ENCODE data around the gene TSNAXIP1.

DNA sequence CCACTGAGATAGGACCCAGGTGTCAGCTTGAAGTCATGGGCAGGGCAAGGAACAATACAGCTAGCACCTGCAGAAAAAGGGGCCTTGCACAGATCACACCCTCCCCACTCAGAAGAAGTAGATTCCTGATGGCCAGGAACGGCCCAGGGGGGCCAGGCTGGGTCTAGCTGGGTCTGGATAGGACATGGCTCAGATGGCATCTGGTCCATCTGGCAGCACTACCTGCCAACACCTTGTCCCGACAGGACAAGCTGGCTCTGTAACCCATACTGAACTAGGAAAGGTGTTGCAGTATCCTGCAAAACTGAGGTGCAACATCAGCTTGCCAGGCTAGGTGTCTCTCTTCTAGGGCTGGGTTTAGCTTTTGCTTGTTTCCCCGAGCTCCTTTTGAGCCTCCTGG, 48.7 kb upstream of the TSNAXIP1 start:
- no peak for TF ChIP-seq SRF (IDR thresholded peaks at IDR 0.05; ENCODE audit: low read depth)
- no peak for TF ChIP-seq POLR2A (IDR thresholded peaks at IDR 0.05; ENCODE audit: borderline replicate concordance, extremely low read depth, insufficient read depth, insufficient read length)
- TF ChIP-seq, protein P1, sequence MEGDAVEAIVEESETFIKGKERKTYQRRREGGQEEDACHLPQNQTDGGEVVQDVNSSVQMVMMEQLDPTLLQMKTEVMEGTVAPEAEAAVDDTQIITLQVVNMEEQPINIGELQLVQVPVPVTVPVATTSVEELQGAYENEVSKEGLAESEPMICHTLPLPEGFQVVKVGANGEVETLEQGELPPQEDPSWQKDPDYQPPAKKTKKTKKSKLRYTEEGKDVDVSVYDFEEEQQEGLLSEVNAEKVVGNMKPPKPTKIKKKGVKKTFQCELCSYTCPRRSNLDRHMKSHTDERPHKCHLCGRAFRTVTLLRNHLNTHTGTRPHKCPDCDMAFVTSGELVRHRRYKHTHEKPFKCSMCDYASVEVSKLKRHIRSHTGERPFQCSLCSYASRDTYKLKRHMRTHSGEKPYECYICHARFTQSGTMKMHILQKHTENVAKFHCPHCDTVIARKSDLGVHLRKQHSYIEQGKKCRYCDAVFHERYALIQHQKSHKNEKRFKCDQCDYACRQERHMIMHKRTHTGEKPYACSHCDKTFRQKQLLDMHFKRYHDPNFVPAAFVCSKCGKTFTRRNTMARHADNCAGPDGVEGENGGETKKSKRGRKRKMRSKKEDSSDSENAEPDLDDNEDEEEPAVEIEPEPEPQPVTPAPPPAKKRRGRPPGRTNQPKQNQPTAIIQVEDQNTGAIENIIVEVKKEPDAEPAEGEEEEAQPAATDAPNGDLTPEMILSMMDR (IDR thresholded peaks at IDR 0.05 in 2 of 3, conservative IDR thresholded peaks at IDR 0.05 in 1 of 3; ENCODE audit: borderline replicate concordance in 1 of 3, insufficient read depth in 1 of 3, low read depth in 2 of 3, low read length in 2 of 3), result no peak
- no peak for TF ChIP-seq EZH2 (IDR thresholded peaks at IDR 0.05)
- no peak for TF ChIP-seq FOSL1 (IDR thresholded peaks at IDR 0.05; ENCODE audit: low read depth)
- TF ChIP-seq POLR2AphosphoS5 (IDR thresholded peaks at IDR 0.05; ENCODE audit: low read depth, low read length), result no peak
